NCI-H748 (cell line): ENCODE measurements around the gene SNHG17.
"Not testable (repeated sequence)": the region's sequence is repeated elsewhere in the genome, so short reads cannot be mapped to it uniquely, and the experiment has no call there.

Source experiments
- DNase-seq: peaks from one replicate; lab custom pipeline; 2025; ENCODE audit not compliant: unreplicated experiment; lab: John Stamatoyannopoulos, UW

SNHG17 gene

DNA sequence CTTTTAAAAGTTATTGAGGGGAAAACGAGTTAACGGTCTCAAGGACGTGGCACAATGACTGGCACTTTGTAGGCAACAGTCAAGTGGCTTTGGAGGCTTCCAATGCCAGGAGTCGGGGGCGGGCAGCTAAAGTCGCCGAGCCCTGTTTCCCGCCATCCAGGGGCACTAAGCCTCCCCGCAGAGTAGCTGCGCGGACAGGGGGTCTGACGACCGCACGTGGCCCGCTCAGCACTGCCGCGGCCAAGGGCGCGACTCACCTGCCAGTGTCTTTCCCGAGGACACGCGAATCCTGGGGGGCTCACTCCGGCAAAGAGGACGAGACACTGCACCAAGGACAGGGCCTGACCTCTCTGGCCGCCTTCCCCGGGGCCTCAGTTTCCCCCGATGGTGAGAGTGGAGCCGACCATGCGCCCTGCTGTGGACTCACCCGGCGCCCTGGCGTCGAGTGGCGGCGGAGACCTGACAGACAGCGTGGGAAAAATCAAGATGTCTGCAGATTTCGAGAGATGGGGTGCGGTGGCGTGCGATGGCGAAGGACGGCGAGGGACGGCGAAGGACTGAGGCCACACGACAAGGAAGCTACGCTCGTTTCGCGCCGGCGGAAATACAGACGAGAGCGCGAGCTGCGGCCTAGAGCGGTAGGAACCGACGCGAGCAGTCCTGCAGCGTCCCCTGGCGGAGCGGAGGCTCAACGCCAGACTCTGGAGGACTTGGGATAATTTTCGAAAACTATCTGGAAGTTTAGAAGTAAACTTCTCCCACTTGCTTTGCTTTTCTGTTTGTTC is at the start of gene SNHG17:
Gene SNHG17, minus strand, starts transcription at position 559 of the 785 bp plus-strand sequence.
- peak; percentile 96 for DNase-seq

GRCh38 chr20:38479596-38479995 is 44.5 kb upstream of the SNHG17 start:
- DNase-seq, result no peak

DNA sequence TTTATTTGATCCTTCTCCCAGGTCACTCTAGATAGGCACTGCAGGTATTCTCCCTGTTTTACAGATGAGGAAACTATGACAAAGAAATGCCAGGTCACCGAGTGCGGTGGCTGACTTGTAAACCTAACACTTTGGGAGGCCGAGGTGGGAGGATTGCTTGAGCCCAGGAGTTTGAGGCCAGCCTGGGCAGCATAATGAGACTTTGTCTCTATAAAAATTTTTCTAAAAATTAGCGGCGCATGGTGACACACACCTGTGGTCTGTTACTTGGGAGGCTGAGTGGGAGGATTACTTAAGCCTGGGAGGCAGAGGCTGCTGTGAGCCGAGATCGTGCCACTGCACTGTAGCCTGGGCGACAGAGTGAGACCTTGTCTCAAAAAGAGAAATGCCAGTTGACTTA is 42.6 kb upstream of the SNHG17 start:
- DNase-seq, result no peak

DNA sequence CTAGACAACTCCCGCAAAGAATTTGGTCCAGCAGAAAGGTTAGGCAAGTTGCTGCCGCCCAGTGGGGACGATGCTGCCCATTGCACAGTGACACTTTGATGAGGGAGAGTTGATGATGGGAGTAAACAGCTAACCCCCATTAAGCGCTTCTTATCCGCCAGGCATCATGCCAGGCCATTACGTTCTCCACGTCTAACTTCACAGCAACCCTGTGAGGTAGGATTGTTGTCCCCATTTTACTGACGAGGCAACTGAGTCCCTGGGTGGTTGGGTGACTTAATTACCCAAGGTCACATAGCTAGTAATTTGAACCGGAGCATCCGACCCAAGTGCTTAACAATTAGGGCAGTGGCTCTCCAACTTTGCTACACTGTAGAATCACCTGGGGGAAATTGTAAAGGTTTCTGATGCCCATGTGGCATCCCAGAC is 38.3 kb upstream of the SNHG17 start:
- peak; percentile 63 for DNase-seq

GRCh38 chr20:38472513-38473366 is 37.6 kb upstream of the SNHG17 start, which contains the start of gene RALGAPB:
Gene RALGAPB (plus strand): TSS chr20:38472843. CDS start chr20:38488433, 15,590 bp downstream.
- DNase-seq, result peak; percentile 99

- no peak for DNase-seq
Observed at GRCh38 chr20:38471987-38472512, 36.9 kb upstream of the SNHG17 start.

DNA sequence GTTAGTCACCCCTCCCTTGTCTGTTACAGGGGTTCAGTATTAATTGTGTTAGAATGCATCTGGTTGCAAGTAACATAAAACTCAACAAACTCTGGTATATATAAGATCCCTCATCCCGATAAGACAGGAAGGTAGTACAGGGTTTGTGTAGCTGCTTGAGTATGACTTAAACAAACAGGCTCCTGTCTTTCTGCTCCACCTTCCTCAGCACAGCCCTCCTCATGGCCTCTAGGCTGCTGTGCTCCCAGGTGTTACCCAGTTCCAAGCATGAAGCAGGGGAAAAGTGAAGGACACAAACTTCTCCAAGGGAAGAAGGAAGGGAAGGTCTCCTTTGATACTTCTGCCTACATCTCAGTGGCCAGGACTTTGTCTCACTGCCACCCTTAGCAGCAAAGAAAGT is 36.1 kb upstream of the SNHG17 start:
- DNase-seq, result no peak

- no peak for DNase-seq
Observed at GRCh38 chr20:38466983-38467382, 31.9 kb upstream of the SNHG17 start.

DNA sequence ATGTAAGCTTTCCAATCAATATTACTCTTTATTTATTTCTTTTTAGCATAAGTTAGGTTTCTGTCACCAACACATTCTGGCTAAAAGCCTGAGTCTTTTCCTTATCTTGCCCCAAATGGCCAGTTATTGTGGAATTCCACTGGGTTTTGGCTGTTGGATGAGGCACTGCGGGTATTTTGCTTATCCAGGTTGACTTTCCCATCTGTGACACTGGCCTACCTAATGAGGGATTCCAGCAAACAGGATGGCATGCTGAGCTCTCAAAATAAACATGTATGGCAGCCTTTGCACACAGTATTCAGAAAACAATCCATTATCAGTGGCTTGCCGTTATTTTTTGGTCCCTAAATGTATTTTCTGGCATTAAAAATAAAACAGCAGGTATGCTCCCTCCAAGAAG is 31.0 kb upstream of the SNHG17 start:
- DNase-seq, result no peak

GRCh38 chr20:38461569-38461968 is 26.4 kb upstream of the SNHG17 start:
- DNase-seq, result not testable (repeated sequence)

- DNase-seq, result not testable (repeated sequence)
Observed at GRCh38 chr20:38461167-38461566, 26.0 kb upstream of the SNHG17 start.

- DNase-seq, result not testable (repeated sequence)
Observed at GRCh38 chr20:38460631-38461030, 25.5 kb upstream of the SNHG17 start.

GRCh38 chr20:38460040-38460623 is 25.0 kb upstream of the SNHG17 start:
- DNase-seq, result peak; percentile 74

DNA sequence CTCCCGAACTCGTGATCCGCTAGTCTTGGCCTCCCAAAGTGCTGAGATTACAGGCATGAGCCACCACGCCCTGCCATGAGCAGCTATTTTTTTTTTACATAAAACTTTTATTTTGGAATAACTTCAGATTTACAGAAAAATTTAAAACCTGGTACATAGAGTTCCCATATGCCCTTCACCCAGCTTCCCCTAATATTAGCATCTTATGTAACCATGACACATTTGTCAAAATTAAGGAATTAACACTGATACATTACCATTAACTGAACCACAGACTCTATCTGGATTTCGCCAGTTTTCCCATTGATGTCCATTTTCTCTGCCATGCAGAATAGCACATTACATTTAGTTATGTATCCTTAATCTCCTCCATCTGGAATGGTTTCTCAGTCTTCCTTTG is 23.2 kb upstream of the SNHG17 start:
- DNase-seq, result no peak

DNA sequence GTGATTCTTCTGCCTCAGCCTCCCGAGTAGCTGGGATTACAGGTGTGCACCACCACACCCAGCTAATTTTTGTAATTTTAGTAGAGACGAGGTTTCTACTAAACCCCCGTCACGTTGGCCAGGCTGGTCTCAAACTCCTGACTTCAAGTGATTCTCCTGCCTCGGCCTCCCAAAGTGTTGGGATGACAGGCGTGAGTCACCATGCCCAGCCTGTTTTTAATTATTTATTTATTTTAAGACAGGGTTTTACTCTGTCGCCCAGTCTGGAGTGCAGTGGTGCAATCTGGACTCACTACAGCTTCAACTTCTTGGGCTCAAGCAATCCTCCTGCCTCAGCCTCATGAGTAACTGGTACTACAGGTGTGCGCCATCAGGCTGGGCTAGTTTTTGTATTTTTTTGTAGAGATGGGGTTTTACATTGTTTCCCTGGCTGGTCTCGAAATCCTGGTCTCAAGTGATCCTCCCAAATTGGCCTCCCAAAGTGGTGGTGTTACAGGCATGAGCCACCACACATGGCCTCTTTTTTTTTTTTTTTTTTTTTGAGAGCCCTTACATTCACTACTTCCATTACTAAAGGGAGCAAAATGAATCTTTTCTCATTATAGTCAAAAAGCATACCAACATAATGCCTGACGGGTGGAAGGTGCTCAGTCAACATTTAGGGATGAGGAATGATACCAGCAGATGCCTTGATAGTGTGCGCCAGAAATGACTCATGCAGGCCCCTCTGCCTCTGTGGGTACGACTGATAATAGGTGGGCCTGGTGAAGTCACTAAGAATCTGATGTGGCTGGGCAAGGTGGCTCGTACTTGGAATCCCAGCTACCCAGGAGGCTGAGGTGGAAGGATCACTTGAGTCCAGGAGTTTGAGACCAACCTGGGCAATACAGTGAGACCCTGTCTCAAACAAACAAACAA is 19.7 kb upstream of the SNHG17 start:
- DNase-seq, result no peak

- peak; percentile 43 for DNase-seq
Observed at GRCh38 chr20:38453941-38454340, 18.8 kb upstream of the SNHG17 start.

GRCh38 chr20:38452880-38453624 is 17.9 kb upstream of the SNHG17 start:
- DNase-seq, result no peak

DNA sequence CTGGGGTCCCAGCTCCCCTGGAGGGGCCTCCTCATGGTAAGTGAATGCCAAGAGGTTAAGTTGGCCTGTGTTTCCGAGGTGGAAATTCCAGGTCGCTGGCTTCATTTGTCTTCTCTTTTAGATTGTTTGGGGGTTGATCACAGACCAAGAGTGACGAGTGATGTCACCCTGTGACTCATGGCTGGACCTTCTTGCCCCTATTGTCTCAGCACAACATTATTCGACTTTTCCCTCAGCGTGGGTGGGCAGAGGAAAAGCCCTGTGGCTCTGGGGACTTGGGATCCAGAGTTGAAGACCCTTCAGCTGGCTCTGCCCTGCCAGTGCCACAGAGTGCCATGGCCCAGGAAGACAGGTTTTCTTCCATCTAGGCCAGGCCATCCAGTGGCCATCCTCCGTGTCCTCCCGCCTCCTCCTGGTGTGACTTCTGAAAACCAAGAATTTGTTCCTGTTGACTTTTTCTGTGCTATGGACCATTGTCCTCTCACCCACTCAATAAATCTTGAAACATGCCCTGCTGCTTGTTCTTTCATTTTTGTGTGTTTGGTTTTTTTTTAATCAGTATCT is 15.4 kb upstream of the SNHG17 start:
- no peak for DNase-seq

DNA sequence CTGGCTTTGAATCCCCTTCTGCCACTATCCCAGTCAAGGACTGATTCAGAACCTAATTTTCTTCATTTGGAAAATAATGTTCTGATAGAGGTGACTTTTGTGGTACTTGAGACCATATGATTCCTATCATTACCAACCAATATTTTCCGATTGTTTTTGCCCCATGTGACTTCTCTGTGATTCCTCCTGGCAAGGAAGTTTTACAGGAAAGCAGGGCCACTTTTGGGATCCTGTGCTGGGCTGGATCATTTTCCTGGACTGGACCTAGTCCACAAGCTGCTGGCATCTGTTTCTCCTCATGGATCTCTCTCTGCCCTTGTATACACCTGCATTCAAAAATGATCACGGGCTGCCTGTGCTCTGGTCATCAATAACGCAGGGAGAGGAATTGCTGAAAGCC is 13.9 kb upstream of the SNHG17 start:
- no peak for DNase-seq
